Endometrial microvascular endothelial cells (primary cell): ENCODE data around the gene DOCK1. TPM values are rescaled to one million over a fixed set of nuclear protein-coding genes. Genes with fewer than 3 reads are reported as not detected.

Experiments
- in situ Hi-C: cut with HindIII; loops from 2 replicates; pipeline ENCODE4 v1.10.0; 2017; ENCODE audit warnings: low sequenced_read_pairs, low pct_unique_long_range_greater_than_20kb; ENCODE audit errors: inconsistent ontology term
- total RNA-seq: library from RNA; depleted of rRNA; stranded (reverse); fragments of >200 nt; gene quantifications from one replicate; pipeline ENCODE4 v1.2.3, GENCODE V29; 2015; ENCODE audit errors: inconsistent ontology term

Gene DOCK1
- total RNA-seq, 1 donor from 2014 or later: 38.1 TPM

DNA sequence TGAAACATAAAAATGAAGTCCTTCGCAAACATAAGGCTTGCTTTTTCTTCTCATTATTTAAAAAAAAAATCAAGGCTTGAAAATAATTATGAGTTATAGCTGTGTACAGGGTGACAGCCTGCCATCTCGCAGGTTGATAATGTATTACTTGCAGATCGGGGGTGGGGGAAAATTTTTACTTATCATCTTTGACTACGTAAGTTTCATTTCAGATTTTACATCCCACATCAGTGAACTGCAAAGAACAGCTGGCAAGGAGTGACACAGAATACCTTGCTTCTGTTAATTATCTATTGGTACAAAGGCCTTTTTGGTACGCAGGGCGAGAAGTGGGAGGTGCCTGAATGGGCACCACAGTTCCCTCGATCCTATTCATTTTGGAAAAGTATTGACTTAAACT, 232.2 kb downstream of the DOCK1 start:
- in situ Hi-C loops: no loop called here

DNA sequence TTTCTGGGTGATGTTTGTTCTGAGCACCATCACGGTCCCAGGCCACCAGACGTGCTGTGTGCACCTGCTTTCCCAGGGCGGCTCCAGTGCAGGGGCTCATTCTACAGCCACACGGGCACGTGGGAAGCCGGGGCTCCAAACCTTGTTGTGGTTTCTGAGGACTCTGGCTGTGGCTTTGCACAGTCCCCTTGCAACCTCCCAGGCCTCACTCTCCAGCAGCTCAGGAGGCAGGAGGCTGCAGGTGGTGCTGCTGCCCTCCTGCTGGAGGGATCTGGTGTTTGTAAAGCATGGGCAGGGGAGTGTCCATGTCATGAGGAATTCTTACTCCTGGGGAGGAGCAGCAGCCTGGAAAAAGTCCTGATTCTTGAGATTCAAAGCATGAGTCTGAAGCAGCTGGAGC, 236.9 kb downstream of the DOCK1 start:
- in situ Hi-C loops: no loop called here

- in situ Hi-C loops: no loop called here
These were observed 237.6 kb downstream of the DOCK1 start for GRCh38 chr10:127142856-127143255.

DNA sequence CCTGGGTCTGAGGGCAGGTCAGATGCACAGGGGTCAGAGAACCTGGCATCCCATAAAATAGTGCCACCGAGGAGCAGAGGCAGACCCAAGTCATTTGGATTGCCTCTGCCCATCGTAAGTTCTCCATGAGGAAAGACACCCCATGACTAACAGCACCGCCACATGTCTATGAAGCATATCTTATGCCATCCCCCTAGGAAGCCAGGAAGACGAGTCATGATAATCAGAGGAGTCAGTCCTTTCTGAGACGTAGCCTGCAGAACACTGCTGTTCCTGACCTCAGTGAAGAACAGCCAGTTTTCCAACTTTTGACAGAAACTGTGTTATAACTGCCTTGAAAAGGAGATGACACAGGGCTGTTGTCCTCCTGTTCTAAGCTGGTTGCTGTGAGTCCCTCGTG, 239.9 kb downstream of the DOCK1 start:
- in situ Hi-C loops: no loop called here

DNA sequence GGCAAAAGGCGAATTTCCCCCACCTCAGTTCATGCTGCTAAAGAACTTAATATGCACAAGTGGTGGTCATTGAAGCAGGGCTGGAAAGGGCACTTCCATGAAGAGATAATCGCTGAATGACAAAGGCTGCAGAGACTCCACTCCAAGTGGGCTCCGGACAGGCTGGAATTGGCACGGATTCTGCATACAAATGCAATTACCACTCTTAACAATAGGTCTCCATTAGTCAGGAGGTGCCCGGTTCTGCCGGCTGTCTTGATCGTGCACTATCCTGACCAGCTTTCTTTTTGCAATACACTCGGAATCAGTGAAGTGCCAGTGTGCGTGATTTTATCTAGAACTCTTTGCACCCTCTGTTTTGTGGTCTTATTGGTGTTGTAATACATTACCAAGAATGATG, 241.4 kb downstream of the DOCK1 start:
- in situ Hi-C loops: no loop called here

GRCh38 chr10:127148066-127148932, 243.1 kb downstream of the DOCK1 start:
- in situ Hi-C loops: no loop called here

GRCh38 chr10:127148933-127149220, 243.6 kb downstream of the DOCK1 start:
- in situ Hi-C loops: no loop called here

DNA sequence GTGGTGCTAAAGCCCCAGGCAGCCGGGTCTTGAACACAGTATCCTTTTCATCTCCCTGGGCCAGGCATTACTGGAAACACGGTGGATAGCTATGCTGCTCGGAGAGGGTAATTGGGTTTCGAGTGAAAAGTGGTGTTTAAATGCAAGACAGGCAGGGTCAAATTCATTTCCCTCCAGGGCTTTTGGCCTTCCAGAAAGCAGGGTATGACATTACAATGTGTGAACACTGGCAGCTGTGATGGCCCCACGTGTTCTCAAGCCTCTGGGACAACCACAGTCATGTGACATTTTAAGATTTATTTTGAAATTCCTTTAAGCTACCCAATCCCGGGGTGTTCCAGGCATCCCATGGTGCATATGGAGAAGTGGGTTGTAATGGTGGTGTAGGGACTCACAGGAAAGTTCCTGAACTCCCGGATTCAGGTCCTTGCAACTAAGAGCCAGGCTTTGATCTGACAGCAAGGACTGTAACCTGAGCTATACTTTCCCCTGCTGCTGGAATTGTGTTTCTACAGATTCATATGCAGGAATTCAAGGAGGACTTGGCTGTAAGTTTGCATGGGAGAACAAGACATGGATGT, 244.4 kb downstream of the DOCK1 start:
- in situ Hi-C loops: no loop called here

- in situ Hi-C loops: no loop called here
These were observed 244.9 kb downstream of the DOCK1 start for GRCh38 chr10:127150136-127150535.

DNA sequence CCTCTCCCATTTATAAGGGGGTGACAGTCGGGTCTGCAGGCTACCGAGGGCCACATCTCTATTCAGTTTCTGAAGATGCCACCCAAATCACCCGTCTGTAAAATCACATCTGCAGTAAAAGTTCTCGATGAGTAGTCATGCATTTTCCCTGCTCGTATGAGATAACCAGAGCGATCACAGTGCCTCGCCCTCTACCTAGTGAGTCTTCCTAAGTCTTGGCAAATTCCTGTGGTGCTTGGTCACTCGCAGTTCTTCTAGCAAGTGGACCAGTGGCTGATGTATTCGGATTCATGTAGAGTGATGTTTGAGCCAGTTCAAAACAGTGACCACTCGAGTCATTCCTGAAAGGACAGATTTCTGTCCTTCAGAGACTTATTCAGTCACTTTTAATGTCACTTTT, 246.3 kb downstream of the DOCK1 start:
- in situ Hi-C loops: no loop called here

GRCh38 chr10:127151981-127152699, 246.9 kb downstream of the DOCK1 start:
- in situ Hi-C loops: no loop called here

- in situ Hi-C loops: no loop called here
These were observed 248.0 kb downstream of the DOCK1 start for GRCh38 chr10:127153181-127153580.

- in situ Hi-C loops: no loop called here
These were observed 249.8 kb downstream of the DOCK1 start for GRCh38 chr10:127154831-127155620.

DNA sequence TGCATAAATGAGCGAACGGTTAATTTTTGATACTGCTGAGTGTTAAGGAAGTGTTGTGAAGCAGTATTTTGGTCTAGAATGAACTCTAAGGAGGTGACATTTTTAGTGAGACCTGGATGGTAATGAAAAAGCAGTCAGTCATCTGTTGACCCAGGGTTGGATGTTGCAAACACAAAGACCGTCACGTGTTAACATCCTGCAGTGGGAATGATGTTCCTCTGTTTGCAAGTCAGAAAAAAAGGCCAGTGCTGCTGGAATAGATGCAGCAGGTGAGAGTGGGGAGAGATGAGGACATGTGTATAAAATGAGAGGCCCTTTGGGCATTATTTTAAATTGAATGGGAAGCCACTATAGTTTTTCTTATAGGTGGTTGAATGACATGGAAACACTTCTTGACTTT, 251.9 kb downstream of the DOCK1 start:
- in situ Hi-C loops: no loop called here

DNA sequence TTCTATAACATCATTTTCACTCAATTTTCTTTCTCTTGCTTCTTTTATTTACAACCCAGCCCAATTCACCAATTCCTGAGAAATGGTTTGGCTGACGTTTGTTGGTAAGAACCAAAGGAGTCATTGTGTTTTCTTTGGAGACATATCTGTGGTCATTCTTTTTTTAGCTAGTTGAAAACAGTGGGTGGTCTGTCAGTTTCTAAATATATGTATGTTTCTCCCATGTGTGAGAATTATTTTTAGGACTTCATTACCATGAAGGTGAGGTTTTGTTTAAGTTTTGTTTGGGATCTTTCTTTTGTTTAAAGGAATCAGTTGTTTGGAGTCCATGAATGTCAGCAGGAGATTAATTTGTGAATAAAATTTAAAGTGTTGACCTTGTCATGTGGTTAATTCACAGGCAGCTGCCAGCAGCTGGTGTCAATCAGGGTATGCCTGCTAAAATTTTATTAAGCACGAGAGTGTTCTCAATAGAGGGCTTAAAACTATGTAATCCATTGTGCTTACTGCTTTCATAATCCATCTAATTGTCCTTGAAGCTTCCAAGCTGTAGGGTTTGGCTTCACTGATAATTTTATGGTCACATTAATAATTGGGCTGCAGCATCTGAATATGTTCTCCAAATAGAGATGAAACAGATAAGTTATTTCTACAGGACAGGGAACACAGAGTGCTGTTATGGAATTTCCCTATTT, 252.4 kb downstream of the DOCK1 start:
- in situ Hi-C loops: no loop called here

GRCh38 chr10:127158662-127159061, 253.4 kb downstream of the DOCK1 start:
- in situ Hi-C loops: no loop called here

GRCh38 chr10:127159648-127160245, 254.5 kb downstream of the DOCK1 start:
- in situ Hi-C loops: no loop called here

GRCh38 chr10:127161482-127161881, 256.3 kb downstream of the DOCK1 start:
- in situ Hi-C loops: no loop called here
